ENCODE results near the gene SLC5A3. TPM values are rescaled to one million over a fixed set of nuclear protein-coding genes. Genes with fewer than 3 reads are reported as not detected.

Gene SLC5A3
- total and polyA plus RNA-seq, 2 of the 8 experiments (the other 6 are each of a cell fraction or from before 2014, with no cell fraction given) = 4.0 to 19.4 TPM

DNA sequence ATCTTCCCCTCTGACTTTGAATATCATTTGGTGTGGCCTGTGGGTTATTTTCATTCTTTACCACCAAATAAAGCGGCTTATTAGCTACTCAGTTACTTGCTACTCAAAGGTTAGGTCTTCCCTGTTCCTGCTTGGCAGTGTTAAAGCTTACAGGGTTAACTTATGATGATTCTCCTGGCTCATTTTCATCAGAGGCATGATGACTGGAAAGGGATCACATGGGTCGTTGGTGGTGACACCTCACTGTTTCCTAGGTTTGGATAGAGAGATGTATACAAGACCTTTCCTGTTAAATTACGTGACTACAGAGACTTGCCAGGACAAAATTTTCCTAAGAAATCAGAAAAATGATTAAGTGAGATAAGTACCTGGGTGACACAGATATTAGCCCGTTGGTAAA is 27.4 kb downstream of the SLC5A3 start (continued):
- TF ChIP-seq, protein P1, sequence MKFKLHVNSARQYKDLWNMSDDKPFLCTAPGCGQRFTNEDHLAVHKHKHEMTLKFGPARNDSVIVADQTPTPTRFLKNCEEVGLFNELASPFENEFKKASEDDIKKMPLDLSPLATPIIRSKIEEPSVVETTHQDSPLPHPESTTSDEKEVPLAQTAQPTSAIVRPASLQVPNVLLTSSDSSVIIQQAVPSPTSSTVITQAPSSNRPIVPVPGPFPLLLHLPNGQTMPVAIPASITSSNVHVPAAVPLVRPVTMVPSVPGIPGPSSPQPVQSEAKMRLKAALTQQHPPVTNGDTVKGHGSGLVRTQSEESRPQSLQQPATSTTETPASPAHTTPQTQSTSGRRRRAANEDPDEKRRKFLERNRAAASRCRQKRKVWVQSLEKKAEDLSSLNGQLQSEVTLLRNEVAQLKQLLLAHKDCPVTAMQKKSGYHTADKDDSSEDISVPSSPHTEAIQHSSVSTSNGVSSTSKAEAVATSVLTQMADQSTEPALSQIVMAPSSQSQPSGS (IDR thresholded peaks at IDR 0.05; ENCODE audit: low read length) = no peak
- no peak for TF ChIP-seq BCL11A (IDR thresholded peaks at IDR 0.05; ENCODE audit: low read depth in 2 of 2, low read length in 2 of 2)
